Activated CD8-positive, alpha-beta memory T cell treated with anti-CD3 and anti-CD28 coated beads for 24 hours (primary cell): ENCODE results near the gene SPECC1L.
"Not testable (repeated sequence)": the region's sequence is repeated elsewhere in the genome, so short reads cannot be mapped to it uniquely, and the experiment has no call there.

Experiments used
- DNase-seq: peaks from one replicate; pipeline ENCODE4 v3.0.0-alpha.2; 2020

Gene SPECC1L

DNA sequence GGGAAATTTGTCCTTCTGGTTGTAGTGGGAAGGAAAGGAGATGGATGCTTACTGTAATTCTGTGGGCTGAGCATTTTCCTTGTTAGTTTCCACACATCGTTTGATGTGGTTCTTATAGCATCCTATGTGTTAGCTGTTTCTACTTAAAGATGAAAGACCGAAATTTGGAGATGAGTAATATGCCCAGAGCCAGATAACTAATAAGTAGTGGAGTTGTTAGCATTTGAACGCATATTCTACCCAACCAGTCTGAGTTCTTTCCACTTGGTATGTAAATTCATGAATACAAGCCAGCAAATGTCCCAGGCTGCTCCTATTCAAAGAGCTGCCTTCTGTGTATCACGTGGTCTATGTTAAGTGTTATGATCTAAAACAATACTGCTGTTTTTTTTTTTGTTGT, 14.6 kb downstream of the SPECC1L start:
- no peak for DNase-seq

DNA sequence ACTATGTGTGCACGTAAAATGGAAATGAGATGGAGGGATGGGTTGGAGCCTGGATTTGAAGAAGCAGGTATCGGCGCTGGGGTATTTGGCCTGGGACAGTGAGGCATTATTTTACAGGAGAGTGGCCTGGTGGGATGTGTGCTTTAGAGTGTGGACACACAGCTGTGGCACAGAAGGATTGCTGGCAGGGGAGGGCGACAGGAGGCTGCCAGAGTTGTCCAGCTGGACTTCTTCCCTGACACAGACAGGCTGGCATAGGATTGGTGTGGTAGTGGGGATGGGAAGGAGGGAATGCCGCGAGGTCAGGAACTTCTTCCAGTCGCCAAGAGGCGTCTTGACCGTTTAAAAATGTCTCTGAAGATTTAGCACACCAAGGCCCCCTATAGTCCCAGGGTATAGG, 16.6 kb downstream of the SPECC1L start:
- not testable (repeated sequence) for DNase-seq

DNA sequence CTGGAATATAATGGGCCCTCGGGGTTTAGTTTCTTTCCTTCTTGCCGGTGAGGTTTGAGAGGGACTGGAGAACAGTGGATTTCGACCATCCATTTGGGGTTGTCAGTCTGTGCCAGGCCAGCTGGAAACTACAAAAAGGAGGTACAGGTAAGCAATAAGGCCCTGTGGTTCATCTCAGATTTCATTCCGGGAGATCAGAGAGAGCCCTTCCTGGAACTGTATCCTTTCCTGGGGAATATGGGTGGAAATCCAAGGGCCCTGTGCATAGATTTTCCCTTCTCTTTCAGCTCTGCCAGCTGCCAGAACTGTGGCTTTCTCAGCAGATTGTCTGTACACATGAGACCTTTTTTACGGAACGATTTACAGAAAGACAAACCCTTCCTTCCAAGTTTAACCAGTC, 17.2 kb downstream of the SPECC1L start:
- DNase-seq: not testable (repeated sequence)

DNA sequence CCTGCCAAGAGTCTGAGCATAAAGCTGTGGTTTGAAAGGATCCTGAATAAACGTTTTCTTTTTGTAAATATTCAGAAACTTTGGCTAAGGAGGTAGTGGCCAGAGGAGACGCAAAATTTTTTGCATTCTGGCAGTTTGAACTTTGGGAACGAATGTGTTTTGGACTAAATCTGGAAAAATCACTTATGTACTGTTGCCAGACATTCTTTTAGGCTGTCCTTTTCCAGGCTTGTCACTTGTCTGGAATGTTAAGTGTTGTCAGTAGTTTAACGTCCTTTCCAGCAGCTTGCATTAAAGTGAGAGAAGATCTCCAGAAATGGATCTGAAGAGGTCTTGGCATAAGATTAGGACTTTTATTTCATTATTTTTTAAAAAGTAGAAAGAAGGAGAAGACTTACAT, 18.5 kb downstream of the SPECC1L start:
- no peak for DNase-seq

DNA sequence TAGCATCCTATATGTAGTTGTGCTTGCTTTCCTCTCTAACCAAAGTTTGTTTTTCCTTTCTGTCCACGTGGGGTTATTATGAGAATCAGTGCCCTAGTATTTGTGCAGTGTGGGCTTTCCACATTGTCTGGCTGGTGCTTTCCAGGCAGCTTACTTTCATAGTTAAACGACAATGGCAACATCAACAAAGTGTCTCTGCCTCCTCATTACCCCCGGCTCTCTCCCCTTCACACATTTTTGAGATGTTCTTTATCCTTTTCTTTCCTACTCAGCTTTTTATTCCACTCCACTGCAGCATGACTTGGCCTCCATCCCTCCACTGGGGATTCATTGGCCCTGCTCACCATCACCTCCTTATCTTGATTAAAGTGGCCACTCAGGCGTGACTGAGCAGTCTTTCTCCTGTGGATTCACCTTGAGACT, 19.1 kb downstream of the SPECC1L start:
- no peak for DNase-seq

DNA sequence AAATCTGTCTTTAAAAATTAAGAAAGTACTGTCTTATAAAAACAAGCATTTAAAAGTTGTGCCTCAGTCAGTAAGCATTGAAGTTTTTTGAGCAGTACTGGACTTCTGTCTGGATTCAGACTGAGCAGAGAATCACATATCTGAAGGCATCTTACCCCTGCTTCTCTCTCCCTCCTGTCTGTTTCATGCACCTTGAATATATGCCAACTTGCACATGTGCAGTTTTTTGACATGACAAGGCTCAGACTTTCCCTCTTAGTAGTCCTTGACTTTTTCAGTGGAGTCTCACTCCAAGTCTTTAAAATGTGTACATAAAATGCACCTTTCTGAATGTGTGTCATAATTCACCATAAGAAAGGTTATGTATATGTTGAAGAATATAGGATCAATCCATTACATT, 19.8 kb downstream of the SPECC1L start:
- DNase-seq: no peak

DNA sequence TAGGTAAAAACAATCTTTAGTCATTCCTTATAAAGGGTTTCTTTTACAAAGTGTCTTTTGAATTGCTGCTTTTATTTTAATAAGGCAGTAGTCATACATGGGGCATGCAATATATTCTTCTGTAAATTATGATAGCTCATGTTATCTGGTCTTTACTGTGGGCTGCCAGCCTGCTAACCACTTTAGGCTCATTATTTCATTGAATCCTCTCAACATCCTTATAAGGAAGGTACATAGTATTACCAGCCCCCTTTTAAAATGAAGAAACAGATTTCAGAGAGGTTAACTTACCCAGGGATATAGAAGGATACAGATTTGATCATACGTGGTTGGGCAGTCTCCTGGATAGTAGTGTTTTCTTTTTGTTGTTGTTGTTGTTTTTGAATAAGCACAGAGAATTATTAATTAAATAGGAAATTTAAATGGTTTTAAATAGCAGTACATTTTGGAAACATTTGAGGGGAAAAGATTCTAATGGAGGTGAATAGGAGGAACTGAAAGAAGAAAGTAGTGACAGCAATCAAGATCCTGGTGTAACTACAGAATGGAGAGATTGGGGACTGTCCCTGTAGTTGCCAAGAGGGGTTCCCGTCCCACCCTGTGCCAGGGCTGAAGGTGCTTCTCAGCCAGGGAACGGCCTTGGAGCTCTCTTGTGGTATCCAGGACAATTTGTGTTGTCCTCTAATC, 21.0 kb downstream of the SPECC1L start:
- DNase-seq: no peak

DNA sequence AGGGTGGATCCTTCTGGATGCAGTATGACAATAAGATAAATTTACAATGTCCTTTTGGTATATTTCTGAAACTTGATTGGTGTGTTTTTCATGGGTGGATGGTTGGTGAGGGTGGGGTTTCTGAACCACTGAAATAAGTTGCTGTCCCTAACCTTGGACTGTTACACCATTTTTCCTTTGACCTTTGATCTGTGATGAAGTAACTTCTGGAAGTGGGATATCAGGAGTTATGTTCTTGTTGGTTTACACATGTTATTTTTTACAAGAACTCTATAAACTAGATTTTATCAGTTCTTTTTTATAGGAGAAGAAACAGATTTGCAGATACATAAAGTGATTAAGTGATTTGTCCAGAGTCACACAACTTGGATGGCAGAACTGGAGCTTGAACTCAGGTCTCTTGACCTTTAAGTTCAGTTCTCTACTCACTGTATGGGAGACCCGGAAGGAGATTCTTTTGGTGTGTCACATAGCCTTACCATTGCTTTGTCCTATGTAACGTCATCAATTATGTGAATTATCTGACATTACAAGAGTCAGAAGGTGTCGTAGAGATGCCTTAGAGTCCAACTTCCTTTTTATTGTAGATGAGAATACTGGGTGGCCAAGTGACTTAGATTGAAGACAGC, 21.7 kb downstream of the SPECC1L start:
- DNase-seq: not testable (repeated sequence)

DNA sequence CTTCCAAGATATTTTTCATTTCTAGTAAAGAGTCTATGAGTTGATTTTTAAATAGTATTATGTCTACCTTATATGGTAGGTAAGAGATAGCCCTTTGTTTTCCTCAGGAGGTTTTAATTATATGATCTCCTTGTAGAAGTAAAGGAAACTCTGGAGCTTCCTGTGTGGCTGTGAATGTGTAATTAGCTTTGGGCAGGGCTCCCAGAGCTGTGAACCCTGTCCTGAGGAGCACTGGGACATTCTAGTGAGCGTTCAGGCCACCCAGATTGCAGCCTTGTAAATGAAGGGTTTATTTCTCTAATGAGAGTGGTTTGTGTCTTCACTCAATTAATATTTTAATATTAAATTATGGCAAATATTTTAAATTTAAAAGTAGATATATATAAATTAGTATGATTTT, 24.3 kb downstream of the SPECC1L start:
- not testable (repeated sequence) for DNase-seq

DNA sequence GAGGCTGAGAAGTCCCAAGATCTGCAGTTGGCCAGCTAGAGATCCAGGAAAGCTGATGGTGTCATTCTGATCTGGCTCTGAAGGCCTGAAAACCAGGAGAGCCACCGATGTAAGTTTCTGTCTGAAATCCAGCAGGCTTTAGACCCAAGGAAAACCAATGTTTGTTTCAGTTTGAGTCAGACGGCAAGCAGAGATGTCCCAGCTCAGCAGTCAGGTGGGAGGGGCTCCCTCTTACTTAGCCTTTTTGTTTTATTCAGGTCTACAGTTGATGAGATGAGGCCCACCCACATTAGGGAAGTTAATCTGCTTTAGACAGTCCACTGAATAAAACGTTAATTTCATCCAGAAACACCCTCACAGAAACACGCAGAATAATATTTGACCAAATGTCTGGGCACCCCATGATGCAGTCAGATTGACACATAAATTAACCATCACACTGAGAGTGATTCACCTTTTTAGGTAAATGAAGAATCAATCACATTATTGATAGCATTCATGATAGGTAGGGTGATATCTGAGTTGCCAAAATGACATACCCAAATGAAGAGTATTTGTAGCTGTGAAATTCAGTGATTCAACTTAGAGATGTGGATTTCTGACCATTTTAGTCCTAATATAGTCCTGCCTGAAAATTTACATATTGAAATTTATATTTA, 28.0 kb downstream of the SPECC1L start:
- DNase-seq: not testable (repeated sequence)

DNA sequence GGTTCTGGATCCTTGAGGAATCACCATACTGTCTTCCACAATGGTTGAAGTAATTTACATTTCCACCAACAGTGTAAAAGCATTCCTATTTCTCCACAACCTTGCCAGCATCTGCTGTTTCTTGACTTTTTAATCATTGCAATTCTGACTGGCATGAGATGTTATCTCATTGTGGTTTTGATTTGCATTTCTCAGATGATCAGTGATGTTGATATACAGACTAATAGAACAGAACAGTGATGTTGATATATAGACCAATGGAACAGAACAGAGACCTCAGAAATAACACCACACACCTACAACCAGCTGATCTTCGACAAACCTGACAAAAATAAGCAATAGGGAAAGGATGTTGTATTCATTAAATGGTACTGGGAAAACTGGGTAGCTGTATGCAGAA, 29.9 kb downstream of the SPECC1L start:
- DNase-seq: not testable (repeated sequence)

DNA sequence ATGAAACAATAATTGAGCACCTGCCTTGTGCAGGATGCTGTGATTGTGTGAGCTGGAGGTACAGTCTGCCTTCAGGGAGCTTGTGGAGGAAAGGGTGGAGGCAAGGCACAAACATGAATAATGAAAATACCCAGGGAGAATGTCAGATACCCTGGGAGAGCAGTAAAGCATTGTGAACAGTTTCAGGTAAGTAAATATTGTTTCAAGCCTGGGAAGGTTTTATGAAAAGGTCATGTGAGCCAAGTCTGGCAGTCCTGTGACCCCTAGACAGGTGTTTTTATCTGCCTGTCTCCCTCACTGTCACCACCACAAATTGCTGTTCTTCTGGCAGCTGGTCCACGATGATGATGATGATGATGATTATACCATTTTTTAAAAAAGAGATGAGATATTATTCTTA, 32.0 kb downstream of the SPECC1L start:
- DNase-seq: no peak

DNA sequence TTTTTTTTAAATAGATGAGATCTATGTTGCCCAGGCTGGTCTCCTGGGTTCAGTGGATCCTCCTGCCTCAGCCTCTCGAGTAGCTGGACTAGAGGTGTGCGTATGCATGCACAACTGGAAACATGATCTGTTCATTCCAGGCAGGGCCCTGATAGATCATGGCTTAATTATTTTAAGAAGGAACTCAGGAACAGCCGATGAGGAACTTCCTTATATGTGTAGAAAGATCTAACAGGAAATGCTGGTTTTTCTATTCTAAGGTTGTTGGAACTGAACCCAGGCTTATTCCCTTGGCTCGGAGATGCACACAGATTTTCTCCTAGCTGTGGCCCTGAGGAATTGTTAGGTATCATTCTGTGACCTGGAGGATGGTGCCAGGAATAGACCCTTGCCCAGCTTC, 32.4 kb downstream of the SPECC1L start:
- DNase-seq: no peak

DNA sequence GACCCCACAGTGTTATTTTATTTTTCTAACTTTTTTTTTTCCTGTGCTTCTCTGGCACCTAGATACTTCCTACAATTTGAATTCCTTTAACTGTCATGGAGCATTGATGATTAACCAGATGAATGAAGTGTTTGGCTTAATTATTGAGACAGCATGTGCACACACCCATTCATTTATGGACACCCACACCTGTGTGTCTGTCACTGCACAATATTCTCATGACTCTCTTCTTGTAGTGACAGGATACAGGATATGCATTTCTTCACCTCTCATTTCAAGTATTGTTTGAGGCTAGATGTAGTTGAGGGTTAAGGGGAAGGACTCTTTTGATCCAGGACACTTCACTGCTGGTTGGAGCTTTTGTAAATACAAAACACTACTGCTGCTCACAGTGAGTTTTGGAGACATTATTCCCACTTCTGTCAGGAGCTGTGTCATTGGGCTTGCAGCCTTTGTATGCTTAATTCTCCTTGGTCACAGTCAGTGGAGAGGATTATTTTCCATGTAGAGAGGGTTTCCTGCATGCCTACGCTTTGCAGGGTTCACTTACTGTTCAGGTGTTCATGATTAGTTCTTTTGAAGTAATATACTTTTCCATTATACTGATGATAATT, 33.5 kb downstream of the SPECC1L start:
- no peak for DNase-seq

DNA sequence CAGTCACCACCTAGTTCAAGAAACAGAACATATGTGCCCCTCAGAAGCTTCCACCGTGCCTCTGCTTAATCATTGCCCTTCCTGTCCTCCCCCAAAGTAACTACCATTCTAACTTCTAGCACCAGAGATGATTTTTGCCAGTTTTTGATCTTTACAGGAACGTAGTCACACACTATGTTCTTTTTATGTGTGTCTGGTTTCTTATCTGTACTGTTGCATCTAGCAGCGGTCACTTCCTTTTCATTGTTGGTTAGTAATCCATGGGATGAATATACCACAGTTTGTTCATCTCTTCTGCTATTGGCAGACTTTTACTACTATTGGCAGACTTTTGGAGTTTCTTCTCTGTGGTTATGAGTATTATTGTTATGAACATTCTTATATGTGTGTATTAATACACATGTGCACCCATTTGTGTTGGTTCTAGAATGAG, 34.6 kb downstream of the SPECC1L start:
- DNase-seq: no peak

DNA sequence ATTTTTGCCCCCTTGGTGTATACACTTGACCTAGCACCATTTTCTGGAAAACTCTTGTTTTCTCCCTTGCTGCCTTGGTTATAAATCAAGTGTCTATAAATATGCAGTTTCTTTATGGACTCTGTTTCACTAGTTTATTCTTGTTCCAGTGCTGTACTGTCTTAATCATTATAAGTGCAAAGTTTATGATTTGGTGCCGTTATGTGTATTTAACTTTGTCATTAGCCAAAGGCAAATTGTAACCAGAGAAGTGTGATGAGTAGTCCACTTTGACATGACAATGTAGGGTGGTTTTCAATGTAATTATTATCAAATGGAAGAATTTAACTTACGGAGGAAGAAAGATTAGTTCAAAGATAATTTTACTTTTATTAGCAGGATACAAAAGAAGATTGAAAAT, 40.3 kb downstream of the SPECC1L start:
- no peak for DNase-seq

DNA sequence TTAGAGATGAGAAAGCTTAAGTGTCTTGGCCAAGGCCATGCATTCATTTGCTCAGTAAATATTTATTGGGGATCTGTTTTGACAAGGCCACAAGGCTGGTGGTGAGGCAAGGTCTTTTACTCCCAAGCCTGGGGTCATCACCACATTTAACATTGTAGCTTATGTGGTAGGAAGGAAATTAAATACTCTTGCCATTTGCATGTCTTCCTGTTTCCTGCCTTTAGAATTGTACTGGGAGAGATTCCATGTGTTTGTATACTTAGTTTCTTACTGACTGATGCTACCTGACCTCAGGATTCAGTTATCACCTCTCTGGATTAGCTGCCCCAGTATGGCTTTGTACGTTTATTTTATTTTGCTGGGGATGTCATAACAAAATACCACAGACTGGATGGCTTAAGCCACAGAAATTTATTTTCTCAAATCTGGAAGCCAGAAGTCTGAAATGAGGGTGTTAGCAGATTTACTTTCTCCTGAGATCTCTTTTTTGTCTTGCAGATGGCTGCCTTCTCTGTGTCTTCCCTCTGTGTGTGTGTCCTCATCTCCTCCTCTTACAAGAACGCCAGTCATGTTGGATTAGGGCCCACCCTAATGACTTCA, 44.8 kb downstream of the SPECC1L start:
- no peak for DNase-seq

DNA sequence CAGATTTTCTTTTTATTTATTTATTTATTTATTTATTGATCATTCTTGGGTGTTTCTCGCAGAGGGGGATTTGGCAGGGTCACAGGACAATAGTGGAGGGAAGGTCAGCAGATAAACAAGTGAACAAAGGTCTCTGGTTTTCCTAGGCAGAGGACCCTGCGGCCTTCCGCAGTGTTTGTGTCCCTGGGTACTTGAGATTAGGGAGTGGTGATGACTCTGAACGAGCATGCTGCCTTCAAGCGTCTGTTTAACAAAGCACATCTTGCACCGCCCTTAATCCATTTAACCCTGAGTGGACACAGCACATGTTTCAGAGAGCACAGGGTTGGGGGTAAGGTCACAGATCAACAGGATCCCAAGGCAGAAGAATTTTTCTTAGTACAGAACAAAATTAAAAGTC, 45.6 kb downstream of the SPECC1L start:
- not testable (repeated sequence) for DNase-seq

DNA sequence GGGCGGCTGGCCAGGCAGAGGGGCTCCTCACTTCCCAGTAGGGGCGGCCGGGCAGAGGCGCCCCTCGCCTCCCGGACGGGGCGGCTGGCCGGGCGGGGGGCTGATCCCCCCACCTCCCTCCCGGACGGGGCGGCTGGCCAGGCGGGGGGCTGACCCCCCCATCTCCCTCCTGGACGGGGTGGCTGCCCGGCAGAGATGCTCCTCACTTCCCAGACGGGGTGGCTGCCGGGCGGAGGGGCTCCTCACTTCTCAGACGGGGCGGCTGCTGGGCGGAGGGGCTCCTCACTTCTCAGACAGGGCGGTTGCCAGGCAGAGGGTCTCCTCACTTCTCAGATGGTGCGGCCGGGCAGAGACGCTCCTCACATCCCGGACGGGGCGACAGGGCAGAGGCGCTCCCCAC, 46.9 kb downstream of the SPECC1L start:
- not testable (repeated sequence) for DNase-seq

DNA sequence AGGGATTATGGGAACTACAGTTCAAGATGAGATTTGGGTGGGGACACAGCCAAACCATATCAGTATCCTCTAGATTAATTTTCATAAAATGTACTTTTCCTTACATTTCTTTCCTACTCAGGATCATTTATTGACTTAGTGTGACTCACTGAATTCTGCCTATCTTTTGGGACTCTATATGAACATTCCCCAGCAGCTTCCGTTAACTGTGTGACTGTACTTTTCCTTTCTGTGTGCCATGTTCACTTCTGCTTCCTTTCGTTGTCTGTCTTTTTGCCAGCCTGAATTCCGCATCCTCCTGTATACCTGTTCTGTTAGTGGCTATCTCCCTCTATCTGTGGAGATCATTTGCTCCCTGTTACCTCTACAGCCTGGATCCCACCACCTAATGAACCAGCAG, 48.8 kb downstream of the SPECC1L start:
- DNase-seq: no peak

DNA sequence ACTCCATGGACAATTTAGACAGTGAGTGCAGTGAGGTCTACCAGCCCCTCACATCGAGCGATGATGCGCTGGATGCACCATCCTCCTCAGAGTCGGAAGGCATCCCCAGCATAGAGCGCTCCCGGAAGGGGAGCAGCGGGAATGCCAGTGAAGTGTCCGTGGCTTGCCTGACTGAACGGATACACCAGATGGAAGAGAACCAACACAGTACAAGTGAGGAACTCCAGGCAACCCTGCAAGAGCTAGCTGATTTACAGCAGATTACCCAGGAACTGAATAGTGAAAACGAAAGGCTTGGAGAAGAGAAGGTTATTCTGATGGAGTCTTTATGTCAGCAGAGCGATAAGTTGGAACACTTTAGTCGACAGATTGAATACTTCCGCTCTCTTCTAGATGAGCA, 51.4 kb downstream of the SPECC1L start:
- no peak for DNase-seq

DNA sequence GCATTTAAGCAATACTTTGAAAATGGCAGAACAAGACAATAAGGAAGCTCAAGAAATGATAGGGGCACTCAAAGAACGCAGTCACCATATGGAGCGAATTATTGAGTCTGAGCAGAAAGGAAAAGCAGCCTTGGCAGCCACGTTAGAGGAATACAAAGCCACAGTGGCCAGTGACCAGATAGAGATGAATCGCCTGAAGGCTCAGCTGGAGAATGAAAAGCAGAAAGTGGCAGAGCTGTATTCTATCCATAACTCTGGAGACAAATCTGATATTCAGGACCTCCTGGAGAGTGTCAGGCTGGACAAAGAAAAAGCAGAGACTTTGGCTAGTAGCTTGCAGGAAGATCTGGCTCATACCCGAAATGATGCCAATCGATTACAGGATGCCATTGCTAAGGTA, 51.9 kb downstream of the SPECC1L start:
- DNase-seq: no peak

DNA sequence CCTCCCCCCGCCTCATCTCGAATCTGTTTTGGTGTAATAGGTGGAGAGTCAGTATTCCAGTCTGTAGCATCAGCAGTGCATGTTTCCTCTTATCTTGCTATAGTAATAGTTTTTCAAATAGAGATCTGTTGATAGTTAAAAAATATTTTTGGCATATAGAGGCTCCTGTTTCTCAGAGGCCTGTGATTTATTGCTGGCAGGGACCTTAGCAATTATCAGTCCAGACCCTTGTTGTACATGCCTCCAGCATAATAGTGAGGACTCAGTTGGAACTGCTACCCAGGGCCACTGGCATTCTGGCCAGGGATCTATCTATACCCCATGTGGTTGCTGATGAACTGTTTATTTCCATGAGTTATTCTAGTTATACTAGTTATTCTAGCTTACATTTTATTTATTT, 52.6 kb downstream of the SPECC1L start:
- DNase-seq: no peak
